Loucy (cell line): ENCODE data around the gene M1AP.
A peak's percentile ranks its signal among the peaks of the same experiment; 100 is the strongest.

Experiments used
- EZH2phosphoT487 ChIP-seq: fragments of 200-600 bp; IDR thresholded peaks from 2 replicates; pipeline ENCODE4 v1.6.1; 2018; ENCODE audit warnings: antibody characterized with exemption, mild to moderate bottlenecking, moderate library complexity, borderline replicate concordance
- TF ChIP-seq, protein P1 (sequence below): fragments of 200-600 bp; sonication (generic); conservative IDR thresholded peaks from 2 replicates; pipeline ENCODE4 v1.5.1; 2014; ENCODE audit warnings: mild to moderate bottlenecking, antibody characterized with exemption, low read length

DNA sequence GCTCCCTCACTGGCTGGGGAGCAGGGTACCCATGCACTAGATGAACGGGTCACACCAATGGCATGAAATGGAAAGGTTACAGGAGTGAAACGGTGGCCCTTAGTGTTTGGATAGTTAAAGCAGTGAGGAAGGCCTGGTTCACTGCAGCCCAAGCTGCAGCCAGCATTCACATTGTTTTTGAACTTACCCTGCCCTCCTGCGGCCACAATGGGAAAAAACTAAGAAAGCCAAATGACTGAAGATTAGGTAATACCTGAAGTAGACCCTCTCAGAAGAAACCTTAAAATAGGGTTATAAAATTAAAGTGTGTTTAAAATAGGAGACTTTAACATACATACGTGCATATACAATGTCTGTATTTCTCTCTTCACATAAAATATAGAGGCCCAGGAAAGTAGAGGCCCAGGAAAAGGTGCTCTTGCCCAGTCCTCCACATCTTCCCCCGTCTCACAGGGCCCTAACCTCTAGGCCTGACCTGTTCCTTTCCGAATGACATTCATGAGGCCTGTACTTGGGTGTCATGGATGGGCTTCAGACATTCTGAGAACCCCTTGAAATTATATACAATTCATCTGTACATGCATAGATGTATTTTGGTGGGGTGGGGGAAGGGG is 60.4 kb downstream of the M1AP start:
- TF ChIP-seq, protein P1, sequence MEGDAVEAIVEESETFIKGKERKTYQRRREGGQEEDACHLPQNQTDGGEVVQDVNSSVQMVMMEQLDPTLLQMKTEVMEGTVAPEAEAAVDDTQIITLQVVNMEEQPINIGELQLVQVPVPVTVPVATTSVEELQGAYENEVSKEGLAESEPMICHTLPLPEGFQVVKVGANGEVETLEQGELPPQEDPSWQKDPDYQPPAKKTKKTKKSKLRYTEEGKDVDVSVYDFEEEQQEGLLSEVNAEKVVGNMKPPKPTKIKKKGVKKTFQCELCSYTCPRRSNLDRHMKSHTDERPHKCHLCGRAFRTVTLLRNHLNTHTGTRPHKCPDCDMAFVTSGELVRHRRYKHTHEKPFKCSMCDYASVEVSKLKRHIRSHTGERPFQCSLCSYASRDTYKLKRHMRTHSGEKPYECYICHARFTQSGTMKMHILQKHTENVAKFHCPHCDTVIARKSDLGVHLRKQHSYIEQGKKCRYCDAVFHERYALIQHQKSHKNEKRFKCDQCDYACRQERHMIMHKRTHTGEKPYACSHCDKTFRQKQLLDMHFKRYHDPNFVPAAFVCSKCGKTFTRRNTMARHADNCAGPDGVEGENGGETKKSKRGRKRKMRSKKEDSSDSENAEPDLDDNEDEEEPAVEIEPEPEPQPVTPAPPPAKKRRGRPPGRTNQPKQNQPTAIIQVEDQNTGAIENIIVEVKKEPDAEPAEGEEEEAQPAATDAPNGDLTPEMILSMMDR = peak; percentile 87
- TF ChIP-seq EZH2phosphoT487 = no peak
